GM18861 (cell line): ENCODE measurements around the gene GNAQ.
"Not testable (repeated sequence)": the region's sequence is repeated elsewhere in the genome, so short reads cannot be mapped to it uniquely, and the experiment has no call there.

Experiments used
- ATAC-seq: cut with Tn5 transposase; IDR thresholded peaks from one replicate; pipeline ENCODE4 v1.9.1; 2021; ENCODE audit not compliant: unreplicated experiment

GNAQ gene

GRCh38 chr9:77793849-77794248 lies 237.8 kb downstream of the GNAQ start:
- ATAC-seq: no peak

GRCh38 chr9:77789891-77790290 lies 241.7 kb downstream of the GNAQ start:
- no peak for ATAC-seq

GRCh38 chr9:77785341-77785740 lies 246.3 kb downstream of the GNAQ start:
- ATAC-seq: no peak

GRCh38 chr9:77783518-77783917 lies 248.1 kb downstream of the GNAQ start:
- no peak for ATAC-seq

GRCh38 chr9:77779010-77779409 lies 252.6 kb downstream of the GNAQ start:
- no peak for ATAC-seq

GRCh38 chr9:77773381-77773780 lies 258.2 kb downstream of the GNAQ start:
- no peak for ATAC-seq

GRCh38 chr9:77772646-77773045 lies 259.0 kb downstream of the GNAQ start:
- no peak for ATAC-seq

- no peak for ATAC-seq
Measured at GRCh38 chr9:77771171-77771570, 260.4 kb downstream of the GNAQ start.

- no peak for ATAC-seq
Measured at GRCh38 chr9:77770340-77770739, 261.3 kb downstream of the GNAQ start.

GRCh38 chr9:77769246-77769645 lies 262.4 kb downstream of the GNAQ start:
- ATAC-seq: no peak

- no peak for ATAC-seq
Measured at GRCh38 chr9:77766587-77766986, 265.0 kb downstream of the GNAQ start.

GRCh38 chr9:77765781-77766259 lies 265.8 kb downstream of the GNAQ start:
- ATAC-seq: no peak

- no peak for ATAC-seq
Measured at GRCh38 chr9:77764894-77765780, 266.5 kb downstream of the GNAQ start.

GRCh38 chr9:77763566-77763965 lies 268.0 kb downstream of the GNAQ start:
- no peak for ATAC-seq

GRCh38 chr9:77760919-77761318 lies 270.7 kb downstream of the GNAQ start:
- not testable (repeated sequence) for ATAC-seq

- ATAC-seq: no peak
Measured at GRCh38 chr9:77759391-77759790, 272.2 kb downstream of the GNAQ start.

GRCh38 chr9:77756449-77756848 lies 275.2 kb downstream of the GNAQ start:
- no peak for ATAC-seq

GRCh38 chr9:77753180-77753579 lies 278.4 kb downstream of the GNAQ start:
- no peak for ATAC-seq

GRCh38 chr9:77752554-77752953 lies 279.1 kb downstream of the GNAQ start:
- ATAC-seq: no peak

GRCh38 chr9:77751341-77752091 lies 280.1 kb downstream of the GNAQ start:
- ATAC-seq: no peak

- no peak for ATAC-seq
Measured at GRCh38 chr9:77750981-77751340, 280.6 kb downstream of the GNAQ start.

GRCh38 chr9:77750284-77750683 lies 281.3 kb downstream of the GNAQ start:
- ATAC-seq: no peak
